ENCODE results near the gene ZSCAN22.

ZSCAN22 gene

DNA sequence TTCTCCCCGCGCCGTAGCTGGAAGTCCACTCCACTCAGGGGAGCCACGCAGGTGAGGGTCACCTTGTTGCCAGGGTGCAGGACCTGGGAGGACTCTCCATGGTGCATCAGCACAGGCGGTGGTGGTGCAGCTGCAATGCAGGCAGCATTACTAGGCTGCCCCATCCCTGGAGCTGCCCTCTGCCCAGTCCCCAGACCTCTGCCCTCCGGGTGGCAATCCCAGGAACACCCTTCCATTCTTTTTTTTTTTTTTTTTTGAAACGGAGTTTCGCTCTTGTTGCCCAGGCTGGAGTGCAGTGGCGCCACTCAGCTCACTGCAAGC is 24.7 kb downstream of the ZSCAN22 start:
- DNase-seq (ENCODE audit: low read depth, low spot score): no peak

DNA sequence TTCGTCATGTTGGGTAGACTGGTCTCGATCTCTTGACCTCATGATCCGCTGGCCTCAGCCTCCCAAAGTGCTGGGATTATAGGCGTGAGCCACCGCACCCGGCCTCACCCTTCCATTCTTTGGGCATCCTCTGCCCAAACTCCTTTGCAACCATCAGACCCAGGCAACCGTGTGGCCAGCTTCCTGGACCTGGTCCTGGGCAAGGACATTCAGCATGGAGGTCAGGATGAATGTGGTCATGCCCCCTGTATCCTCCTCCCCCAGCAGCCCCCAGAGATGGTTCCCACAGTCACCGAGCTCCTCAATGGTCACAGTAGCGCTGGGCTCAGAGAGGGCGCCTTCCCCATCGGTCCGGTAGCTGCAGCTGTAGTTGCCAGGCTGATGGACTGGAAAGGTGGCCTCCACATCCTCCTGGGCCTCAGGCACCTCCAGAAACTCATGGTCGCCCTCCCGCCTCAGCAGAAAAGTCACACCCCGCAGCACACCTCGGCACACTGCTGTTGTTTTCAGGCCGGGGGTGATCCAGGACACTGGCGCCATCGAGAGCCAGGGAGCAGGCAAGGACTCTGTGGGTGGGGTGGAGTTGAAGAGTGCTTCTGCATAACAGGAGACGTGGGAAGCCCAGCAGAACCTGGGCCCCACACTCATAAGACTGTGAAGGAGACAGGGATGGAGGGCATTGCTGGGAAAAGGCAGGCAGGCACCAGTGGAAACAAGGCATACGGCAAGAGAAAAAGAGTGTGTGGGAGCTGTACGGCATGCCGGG is 25.4 kb downstream of the ZSCAN22 start:
- DNase-seq (ENCODE audit: low read depth, low spot score): no peak

DNA sequence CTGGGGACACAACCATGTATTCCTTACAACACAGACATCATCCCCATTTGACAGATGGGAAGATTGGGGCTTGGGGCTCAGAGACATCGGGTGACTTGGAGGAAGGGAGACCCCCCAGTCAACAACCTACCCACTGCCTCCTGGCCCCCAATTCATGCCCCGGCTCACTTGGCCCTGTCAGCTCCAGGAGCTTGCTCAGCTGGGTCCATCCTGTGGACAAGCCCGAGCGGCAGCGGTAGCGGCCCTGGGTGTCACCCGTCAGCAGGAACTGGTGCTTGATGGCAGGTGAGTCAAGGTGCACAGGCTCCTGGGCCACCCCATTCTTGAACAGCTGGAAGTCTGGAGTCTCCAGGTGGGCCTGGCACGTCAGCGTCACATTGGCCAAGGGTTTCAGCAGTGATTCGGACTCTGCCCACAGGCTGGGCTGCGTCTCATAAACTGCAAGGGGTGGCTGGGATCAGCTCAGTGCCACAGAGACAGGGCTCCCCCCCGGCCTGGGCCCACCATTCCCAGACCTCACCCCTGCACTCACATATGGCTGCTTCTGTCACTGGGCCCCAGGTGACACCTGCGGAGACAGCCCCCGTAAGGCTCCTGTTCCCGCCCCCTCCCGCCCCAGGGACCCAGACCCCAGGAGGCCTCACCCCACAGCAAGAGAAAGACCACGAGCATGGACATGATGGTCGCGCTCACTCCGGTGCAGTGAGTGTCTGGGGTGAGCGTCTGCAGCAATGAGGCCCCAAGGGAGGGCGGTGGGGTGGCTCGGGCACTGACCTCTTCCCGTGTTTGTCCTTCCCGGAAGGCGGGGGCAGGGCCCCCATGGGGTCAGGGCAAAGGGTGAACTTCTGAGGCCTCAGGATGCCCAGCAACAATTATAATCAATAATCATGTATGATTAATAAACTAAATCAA is 26.2 kb downstream of the ZSCAN22 start, which contains the start of gene A1BG:
TSS of gene A1BG (minus strand) at position 733 of the 912 bp plus-strand sequence. CDS start at position 678, 55 bp downstream.
- no peak for DNase-seq (ENCODE audit: low read depth, low spot score)

DNA sequence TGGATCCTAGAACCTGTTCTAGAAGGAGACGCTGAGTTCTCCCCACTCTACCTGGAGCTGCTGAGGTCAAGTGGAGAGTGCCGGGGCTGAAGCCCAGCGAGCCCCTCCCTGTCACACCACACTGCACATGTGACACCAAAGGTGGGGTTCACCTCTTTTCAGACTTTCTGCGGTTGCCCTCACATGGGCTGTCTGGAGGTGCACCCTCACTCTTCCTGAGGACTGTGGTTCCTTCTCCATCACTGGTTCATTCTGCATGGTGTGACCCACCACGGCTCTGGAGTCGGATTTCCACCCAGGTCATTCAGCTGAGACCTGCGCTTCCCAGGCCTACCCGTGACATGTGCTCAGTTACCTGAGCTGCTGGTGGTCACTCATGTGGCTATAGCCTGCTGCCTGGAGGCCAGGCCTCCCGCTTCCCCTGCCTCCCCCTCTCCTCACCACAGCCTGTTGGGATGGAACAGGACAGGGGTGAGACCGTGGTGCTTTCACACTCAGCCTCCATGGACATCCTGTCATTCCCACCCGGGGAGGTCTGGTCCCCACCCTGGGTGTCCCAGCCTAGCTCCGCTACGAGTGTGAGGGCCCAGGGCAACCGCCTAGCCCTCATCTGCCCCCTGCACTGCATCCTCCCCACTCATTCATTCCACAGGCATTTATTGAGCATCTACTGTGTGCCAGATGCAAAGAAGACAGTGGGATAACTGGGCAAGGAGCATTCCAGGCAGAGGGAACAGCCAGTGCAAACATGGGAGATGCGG is 27.1 kb downstream of the ZSCAN22 start:
- DNase-seq (ENCODE audit: low read depth, low spot score): no peak

DNA sequence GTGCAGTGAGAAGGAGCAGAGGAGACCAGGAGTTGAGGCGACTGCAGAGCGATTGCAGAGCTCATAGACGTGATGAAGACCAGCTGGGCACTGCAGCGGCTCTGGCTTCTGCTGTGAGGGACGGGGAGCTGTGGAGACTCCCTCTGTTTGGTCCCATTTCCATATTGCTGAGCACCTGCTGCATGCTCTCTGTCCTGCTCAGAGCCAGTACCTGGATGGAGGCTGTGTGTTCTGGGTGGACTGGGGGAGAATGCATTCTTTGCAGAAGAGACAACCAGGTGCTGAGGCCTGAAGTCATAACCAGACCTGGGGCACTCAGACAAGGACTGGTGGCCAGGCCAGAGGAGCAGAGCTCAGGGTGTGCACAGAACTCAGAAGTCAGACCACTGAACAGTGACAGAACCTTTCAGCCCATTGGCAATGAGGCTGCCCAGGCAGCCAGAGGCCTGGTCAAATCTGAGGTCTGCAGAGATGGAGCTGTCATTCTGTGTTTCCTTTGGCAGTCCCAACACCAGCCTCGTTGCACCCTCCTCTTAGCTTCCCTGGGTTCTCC is 27.8 kb downstream of the ZSCAN22 start:
- no peak for DNase-seq (ENCODE audit: low read depth, low spot score)

DNA sequence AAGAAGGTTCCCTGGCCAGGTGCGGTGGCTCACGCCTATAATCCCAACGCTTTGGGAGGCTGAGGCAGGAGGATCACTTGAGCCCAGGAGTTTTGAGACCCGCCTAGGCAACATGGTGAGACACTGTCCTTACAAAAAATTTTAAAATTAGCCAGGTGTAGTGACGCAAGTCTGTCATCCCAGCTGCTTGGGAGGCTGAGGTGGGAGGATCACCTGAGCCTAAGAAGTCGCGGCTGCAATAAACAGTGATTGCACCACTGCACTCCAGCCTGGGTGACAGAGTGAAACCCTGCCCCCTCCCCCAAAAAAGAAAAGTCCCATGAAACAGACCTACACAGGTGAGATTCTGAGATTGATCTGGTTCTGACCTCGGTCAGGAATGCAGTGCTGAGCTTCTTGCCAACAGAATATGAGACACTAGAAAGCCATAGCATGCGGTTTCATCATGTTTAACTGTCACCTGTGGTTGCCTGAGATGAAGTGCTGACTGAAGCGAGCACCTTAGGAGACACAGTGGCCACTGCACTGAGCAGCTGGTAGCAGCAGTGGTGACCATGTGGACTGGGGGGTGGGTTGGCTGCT is 28.5 kb downstream of the ZSCAN22 start:
- DNase-seq (ENCODE audit: low read depth, low spot score): no peak

DNA sequence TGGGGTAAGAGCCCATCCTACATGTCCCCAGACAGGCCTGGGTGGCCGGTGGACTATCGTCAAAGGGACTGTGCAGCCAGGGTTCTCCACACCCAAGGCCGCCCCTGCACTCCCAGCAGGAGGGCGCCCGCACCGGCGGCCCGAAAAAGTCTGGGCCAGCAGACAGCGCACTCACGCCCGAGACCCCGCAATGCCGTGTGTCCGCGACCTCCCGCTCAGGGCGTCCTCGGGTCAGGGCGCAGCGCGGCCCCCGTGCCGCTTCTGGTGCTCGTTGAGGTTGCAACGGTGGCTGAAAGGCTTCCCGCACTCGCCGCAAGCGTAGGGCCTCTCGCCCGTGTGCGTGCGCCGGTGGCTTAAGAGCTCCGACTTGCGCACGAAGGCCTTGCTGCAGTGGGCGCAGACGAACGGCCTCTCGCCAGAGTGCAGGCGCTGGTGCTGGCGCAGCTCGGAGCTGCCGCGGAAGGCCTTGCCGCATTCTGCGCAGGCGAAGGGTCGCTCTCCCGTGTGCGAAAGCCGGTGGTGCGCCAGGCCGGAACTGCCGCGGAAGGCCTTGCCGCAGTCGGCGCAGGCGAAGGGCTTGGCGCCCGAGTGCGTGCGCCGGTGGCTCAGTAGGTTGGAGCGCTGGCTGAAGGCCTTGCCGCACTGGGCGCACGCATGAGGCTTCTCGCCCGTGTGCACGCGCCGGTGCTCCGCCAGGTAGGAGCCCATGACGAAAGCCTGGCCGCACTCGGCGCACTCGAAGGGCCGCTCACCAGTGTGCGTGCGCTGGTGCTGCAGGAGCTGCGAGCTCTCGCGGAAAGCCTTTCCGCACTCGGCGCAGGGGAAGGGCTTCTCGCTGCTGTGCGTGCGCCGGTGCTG is 29.3 kb downstream of the ZSCAN22 start:
- no peak for DNase-seq (ENCODE audit: low read depth, low spot score)

DNA sequence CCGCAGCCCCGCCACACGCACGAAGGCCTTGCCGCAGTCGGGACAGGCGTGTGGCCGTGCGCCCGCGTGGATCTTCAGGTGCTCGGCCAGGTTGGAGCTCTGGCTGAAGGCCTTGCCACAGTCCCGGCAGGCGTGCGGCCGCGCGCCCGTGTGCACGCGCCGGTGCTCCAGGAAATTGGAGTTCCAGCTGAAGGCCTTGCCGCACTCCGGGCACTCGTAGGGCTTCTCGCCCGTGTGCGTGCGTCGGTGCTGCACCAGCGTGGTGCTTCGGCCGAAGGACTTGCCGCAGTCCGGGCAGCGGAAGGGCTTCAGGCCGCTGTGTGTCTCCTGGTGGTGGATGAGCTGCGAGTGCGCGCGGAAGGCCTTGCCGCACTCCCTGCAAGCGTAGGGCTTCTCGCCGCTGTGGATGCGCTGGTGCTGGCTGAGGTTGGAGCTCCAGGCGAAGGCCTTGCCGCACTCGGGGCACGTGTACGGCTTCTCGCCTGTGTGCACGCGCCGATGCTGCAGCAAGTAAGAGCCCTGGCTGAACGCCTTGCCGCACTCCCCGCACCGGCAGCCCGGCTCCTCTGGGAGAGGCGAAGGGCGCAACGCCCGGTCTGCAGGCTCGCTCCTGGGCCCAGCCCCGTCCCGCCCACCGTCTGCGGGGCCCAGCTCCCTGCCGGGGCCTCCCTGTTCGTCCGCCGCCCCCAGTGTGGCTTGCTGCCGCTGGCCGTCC is 30.1 kb downstream of the ZSCAN22 start:
- no peak for DNase-seq (ENCODE audit: low read depth, low spot score)

DNA sequence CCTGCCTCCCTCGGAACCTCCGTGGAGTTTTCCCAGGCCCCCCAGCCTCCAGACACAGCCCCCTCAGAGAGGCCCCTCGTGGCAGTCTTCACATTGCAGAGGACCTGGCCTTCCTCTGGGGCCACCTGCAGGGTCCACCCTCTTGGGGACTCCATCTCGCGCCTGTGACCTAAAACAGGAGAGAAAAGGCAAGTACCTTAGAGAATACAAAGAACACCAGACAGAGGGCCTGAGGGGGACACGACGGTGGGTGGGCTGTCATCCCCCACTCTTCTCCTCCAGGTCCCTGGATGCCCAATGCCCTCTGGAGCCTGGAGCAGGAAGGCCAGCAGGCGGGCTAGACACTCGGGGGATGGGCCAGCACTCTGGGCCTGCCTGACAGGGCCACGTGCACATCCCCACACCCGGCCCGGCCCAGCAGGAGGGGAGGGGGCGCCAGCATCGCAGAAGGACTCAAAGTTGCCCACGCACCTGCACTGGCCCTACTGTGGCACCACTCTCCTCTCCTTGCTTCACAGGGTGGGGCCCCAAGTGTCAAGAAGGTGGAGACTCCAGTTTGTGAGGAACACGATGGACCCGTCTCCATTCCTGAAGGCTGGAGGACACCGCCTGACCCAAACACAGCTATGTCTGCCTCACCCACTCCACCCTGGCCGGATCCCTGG is 30.8 kb downstream of the ZSCAN22 start:
- DNase-seq (ENCODE audit: low read depth, low spot score): no peak

DNA sequence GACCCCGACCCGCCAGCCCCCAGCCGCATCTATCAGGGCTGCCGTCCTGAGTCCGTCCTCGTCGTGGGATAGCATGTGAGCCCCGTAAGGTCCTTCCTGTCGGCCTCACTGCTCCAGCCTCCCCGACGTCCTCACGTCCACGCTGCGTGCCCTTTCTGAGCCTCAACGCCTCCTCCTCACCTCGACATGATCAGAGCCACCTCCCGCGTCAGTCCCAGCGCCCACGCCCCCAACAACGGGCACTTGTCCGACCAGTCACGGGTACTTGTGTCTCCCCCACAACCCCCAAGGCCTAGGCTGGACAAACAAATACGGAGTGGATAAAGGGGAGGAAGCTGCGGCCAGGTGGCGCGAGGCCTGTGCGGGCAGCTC is 35.1 kb downstream of the ZSCAN22 start:
- no peak for DNase-seq (ENCODE audit: low read depth, low spot score)

DNA sequence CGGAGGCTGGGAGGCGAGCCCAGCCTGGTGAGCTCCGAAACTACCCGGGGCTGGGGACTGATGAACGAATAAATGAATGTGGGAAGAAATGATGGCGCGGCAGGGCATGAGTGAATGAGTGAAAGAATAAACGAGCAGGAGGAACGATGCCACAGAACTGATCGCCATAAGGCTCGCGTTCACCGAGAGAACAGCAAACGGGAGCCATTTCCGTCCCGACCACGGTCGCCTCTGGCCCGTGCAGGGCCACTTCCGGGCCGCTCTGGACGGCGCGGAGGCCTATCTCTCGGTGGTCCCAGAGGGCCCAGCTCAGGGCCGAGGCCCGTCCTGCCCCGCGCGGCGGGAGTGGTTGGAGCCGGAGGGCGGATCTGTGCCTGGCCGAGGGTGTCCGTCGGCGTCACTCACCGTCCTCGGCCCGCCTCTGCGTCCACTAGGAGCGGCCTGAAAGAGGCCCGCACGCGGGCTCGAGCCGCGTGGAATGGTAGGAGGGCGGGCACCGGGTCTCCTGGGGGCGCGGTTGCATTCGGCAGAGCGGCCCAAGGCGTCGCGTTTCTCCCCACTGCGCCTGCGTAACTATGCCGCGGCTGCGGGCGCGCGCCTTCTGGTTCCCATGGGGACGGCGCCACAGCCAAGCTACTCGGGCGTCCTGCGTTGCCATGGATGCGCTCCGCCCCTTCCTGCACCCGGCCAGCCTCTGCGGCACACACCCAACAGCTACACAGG is 35.6 kb downstream of the ZSCAN22 start, which contains the start of gene ZNF497:
TSS of gene ZNF497 (minus strand) at position 480 of the 723 bp plus-strand sequence. CDS start 5,116 bp downstream, outside the sequence.
- peak; percentile 89 for DNase-seq (ENCODE audit: low read depth, low spot score)

DNA sequence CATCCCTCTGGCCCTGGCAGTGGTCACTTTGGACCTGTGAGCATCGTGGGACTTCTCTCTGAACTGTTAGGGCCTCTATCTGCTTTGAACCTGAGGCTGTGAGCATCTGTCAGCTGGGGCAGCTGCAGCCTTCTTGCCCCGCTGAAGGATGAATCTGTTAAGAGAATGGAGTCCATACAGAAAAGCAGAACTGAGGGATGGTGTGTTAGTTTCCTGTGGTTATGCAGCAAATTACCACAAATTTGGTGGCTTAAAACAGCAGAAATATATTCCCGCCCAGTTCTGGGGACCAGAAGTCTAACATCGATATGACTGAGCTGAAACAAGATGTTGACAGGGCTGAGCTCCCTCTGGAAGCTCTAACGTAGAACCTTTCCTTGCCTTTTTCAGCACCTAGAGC is 37.4 kb downstream of the ZSCAN22 start:
- no peak for DNase-seq (ENCODE audit: low read depth, low spot score)

DNA sequence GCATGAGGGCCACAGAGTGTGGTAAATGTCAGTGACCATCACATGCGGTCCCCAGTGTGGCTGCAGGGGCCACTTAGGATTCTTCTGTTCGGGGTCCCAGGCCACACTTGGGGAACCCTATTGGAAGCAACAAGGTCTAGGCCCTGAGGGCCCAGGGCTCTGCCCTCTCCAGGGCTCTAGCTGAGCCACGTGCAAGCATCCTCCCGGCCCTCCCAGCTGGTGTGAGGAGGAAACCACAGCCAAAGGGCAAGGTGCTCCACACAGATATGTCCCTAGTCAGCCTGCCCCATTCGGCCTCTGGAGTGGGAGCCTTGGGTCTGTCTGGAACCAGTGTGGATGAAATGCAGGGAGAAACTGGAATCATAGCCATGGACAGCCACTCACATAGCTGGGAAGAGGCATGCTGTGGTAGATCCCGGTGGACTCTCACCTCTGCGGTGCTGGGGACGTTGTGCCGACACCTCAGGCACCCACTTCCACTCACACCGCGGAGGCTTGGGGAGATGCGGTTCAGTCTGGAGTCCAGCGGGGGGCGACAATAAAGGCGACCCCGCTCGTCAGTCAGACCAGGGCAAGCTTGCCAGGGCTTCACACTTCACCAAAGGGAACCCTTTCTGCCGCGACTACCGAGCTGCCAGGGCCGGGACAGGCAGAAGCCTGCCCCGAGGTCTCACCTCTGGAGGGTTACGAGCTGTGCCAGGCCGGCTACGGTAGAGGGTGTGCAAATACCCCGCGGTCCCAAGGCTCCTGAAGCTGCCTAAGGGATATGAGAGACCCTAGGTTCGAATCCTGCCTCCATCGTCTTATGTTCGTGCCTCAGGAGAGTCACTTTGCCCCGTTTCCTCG is 40.0 kb downstream of the ZSCAN22 start:
- no peak for DNase-seq (ENCODE audit: low read depth, low spot score)

DNA sequence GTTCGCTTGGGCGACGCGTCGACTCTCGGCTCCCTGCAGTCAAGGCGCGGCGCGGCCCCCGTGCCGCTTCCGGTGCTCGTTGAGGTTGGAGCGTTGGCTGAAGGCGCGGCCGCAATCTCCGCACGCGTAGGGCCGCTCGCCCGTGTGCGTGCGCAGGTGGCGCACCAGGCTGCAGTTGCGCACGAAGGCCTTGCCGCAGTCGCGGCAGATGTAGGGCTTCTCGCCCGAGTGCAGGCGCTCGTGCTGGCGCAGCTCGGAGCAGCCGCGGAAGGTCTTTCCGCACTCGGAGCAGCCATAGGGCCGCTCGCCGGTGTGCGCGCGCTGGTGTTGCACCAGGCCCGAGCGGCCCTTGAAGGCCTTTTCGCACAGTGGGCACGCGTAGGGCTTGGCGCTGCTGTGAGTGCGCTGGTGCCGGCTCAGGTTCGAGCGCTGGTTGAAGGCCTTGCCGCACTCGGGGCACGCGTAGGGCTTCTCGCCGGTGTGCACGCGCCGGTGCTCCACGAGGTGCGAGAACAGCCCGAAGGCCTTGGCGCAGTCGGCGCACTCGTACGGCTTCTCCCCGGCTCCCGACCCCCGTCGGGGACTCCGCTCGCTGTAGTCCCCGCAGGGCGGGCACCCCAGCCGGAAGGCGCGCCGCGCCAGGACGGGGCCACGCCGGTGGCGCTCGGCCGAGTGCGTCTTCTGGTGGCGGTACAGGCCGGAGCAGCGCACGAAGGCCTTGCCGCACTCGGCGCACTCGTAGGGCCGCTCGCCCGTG is 41.1 kb downstream of the ZSCAN22 start:
- no peak for DNase-seq (ENCODE audit: low read depth, low spot score)

DNA sequence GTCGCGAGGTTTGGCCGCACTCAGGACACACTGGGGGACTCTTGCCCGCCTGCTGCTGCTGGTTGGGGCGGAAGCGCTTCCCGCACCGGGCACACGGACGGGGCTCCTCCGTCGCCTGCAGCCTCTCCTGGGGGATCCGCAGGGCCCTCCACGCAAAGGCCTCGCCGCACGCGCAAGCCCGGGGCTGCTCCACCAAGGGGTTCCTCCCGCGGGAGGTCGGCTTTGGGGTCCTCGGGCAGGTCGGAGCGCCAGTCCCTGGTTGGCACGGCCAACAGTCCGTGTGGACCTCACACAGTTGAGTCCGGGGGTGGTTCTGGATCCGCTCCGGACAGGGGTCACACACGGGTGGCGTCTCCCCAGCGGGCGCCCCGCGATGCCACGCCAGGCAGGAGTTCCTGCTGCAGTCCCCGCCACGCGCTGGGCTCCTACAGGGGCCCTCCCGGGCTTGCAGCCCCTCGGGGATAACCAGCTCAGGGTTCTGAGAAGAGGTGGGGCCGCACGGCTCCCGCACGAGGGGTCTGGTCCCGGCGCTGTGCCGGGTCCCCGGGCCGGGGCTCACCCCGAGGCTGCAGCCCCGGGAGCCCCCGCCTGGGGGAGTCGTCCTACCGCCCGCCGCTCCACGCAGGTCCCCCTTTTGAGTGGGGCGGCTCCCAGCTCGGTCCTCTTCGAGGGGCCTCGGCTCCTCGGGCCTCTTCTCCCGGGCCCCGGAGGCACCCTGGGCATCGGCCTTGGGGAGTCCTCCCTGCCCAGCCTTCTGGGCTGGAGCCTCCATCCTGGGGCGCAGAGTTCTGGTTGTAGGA is 42.0 kb downstream of the ZSCAN22 start:
- no peak for DNase-seq (ENCODE audit: low read depth, low spot score)

All from smooth muscle cell of the brain vasculature (primary cell).